Measurements from ENCODE around the gene PIEZO1.

PIEZO1 gene

GRCh38 chr16:88735121-88735520 lies 49.9 kb downstream of the PIEZO1 start:
- Histone ChIP-seq H3K9me2 (replicated peaks; ENCODE audit: control insufficient read depth, low read length) (no peaks in the 10 kb centered on the region), H3K4me3 (ENCODE audit: low read length) (no peak overlapping the region), H3K36me3 (ENCODE audit: control insufficient read depth, low read length) (peaks cover 79% of the 10 kb centered on the region), H3F3A (ENCODE audit: control insufficient read depth, insufficient read depth) (no peaks in the 10 kb centered on the region), H3K27me3 (ENCODE audit: control insufficient read depth, low read length) (no peaks in the 10 kb centered on the region), H3K9me3 (ENCODE audit: control insufficient read depth, insufficient read depth, low read length) (no peaks in the 10 kb centered on the region), H3K27ac (ENCODE audit: low read depth, low read length) (no peak overlapping the region), H3K79me2 (ENCODE audit: control insufficient read depth, low read length) (0 out of 2 replicates have a peak, but pooled peaks cover 4% of the 10 kb centered on the region), H3K4me2 (ENCODE audit: low read length) (no peak overlapping the region), H3K4me1 (ENCODE audit: control insufficient read depth, low read length) (peaks cover 24% of the 10 kb centered on the region), H4K20me1 (ENCODE audit: control insufficient read depth, insufficient read depth, low read depth, low read length) (peaks cover 5% of the 10 kb centered on the region; the same call in 1 of the 2 replicates)
- TF ChIP-seq EZH2phosphoT487 (IDR thresholded peaks at IDR 0.05; ENCODE audit: borderline replicate concordance, low read length) (no peak), CTCF (IDR thresholded peaks at IDR 0.05; ENCODE audit: low read depth, low read length, poor library complexity, severe bottlenecking) (no peak)

GRCh38 chr16:88734361-88734728 lies 50.7 kb downstream of the PIEZO1 start:
- peaks cover 79% of the 10 kb centered on the region for H3K36me3 ChIP-seq (ENCODE audit: control insufficient read depth, low read length)
- H4K20me1 ChIP-seq (ENCODE audit: control insufficient read depth, insufficient read depth, low read depth, low read length), result peaks cover 5% of the 10 kb centered on the region; the same call in 1 of the 2 replicates
- no peak overlapping the region for H3K4me2 ChIP-seq (ENCODE audit: low read length)
- no peak overlapping the region for H3K27ac ChIP-seq (ENCODE audit: low read depth, low read length)
- no peak overlapping the region for H3K4me3 ChIP-seq (ENCODE audit: low read length)
- no peaks in the 10 kb centered on the region for H3K27me3 ChIP-seq (ENCODE audit: control insufficient read depth, low read length)
- peaks cover 22% of the 10 kb centered on the region for H3K4me1 ChIP-seq (ENCODE audit: control insufficient read depth, low read length)
- no peaks in the 10 kb centered on the region for H3K9me2 ChIP-seq (replicated peaks; ENCODE audit: control insufficient read depth, low read length)
- 0 out of 2 replicates have a peak, but pooled peaks cover 4% of the 10 kb centered on the region for H3K79me2 ChIP-seq (ENCODE audit: control insufficient read depth, low read length)
- no peaks in the 10 kb centered on the region for H3F3A ChIP-seq (ENCODE audit: control insufficient read depth, insufficient read depth)
- TF ChIP-seq CTCF (IDR thresholded peaks at IDR 0.05; ENCODE audit: low read depth, low read length, poor library complexity, severe bottlenecking) (no peak), EZH2phosphoT487 (IDR thresholded peaks at IDR 0.05; ENCODE audit: borderline replicate concordance, low read length) (no peak)
- no peaks in the 10 kb centered on the region for H3K9me3 ChIP-seq (ENCODE audit: control insufficient read depth, insufficient read depth, low read length)

- H3K4me3 ChIP-seq (ENCODE audit: low read length), result no peak overlapping the region
- no peak for TF ChIP-seq CTCF (IDR thresholded peaks at IDR 0.05; ENCODE audit: low read depth, low read length, poor library complexity, severe bottlenecking)
- no peak for TF ChIP-seq EZH2phosphoT487 (IDR thresholded peaks at IDR 0.05; ENCODE audit: borderline replicate concordance, low read length)
- H3K27me3 ChIP-seq (ENCODE audit: control insufficient read depth, low read length), result no peaks in the 10 kb centered on the region
- H4K20me1 ChIP-seq (ENCODE audit: control insufficient read depth, insufficient read depth, low read depth, low read length), result peaks cover 5% of the 10 kb centered on the region; the same call in 1 of the 2 replicates
- H3K4me1 ChIP-seq (ENCODE audit: control insufficient read depth, low read length), result peaks cover 17% of the 10 kb centered on the region
- no peak overlapping the region for H3K4me2 ChIP-seq (ENCODE audit: low read length)
- no peaks in the 10 kb centered on the region for H3K9me3 ChIP-seq (ENCODE audit: control insufficient read depth, insufficient read depth, low read length)
- no peaks in the 10 kb centered on the region for H3K9me2 ChIP-seq (replicated peaks; ENCODE audit: control insufficient read depth, low read length)
- H3K36me3 ChIP-seq (ENCODE audit: control insufficient read depth, low read length), result peaks cover 77% of the 10 kb centered on the region
- H3K79me2 ChIP-seq (ENCODE audit: control insufficient read depth, low read length), result 0 out of 2 replicates have a peak, but pooled peaks cover 4% of the 10 kb centered on the region
- H3F3A ChIP-seq (ENCODE audit: control insufficient read depth, insufficient read depth), result no peaks in the 10 kb centered on the region
- H3K27ac ChIP-seq (ENCODE audit: low read depth, low read length), result no peak overlapping the region
Observed at GRCh38 chr16:88733630-88734360, 51.2 kb downstream of the PIEZO1 start.

Data from DOHH2 (cell line).